K562 (cell line): Measurements from ENCODE around the gene NTM.

Experiments
- BHLHE40 ChIP-seq: IDR thresholded peaks from 2 replicates; pipeline ENCODE4 v1.6.1; 2011; ENCODE audit warnings: low read length, improper control_type of control experiment
- CTCF ChIP-seq, 3 experiments: IDR thresholded peaks in 2 of 3; conservative IDR thresholded peaks in 1 of 3; 2 replicates each; pipeline ENCODE4 v1.5.1; 2011 to 2012; ENCODE audit warnings: low read length in 3 of 3, mild to moderate bottlenecking in 3 of 3, control low read depth in 2 of 3, improper control_type of control experiment in 1 of 3, inconsistent platforms in 1 of 3, low read depth in 1 of 3, mixed read lengths in 1 of 3, moderate library complexity in 1 of 3; ENCODE audit not compliant: insufficient read depth in 2 of 3
- SP1 ChIP-seq: sonication (generic); formaldehyde crosslinking; IDR thresholded peaks from 2 replicates; pipeline ENCODE4 v1.8.1; 2022; ENCODE audit warnings: mild to moderate bottlenecking, missing genetic modification reagents
- ZFP91 ChIP-seq: sonication (generic); formaldehyde crosslinking; IDR thresholded peaks from 2 replicates; pipeline ENCODE4 v1.8.0; 2022; ENCODE audit warnings: mild to moderate bottlenecking, missing genetic modification reagents

- TF ChIP-seq BHLHE40, result no peak
- no peak for TF ChIP-seq CTCF (IDR thresholded peaks at IDR 0.05 in 2 of 3, conservative IDR thresholded peaks at IDR 0.05 in 1 of 3; ENCODE audit: insufficient read depth in 2 of 3, low read depth in 1 of 3, low read length in 3 of 3)
- no peak for TF ChIP-seq SP1
- TF ChIP-seq ZFP91 (CRISPR knock-in tag), result no peak
Observed at GRCh38 chr11:131622193-131622592, 251.8 kb downstream of the NTM start.
